ENCODE data around the gene ASL. TPM values are rescaled to one million over a fixed set of nuclear protein-coding genes. Genes with fewer than 3 reads are reported as not detected.

The ASL gene
- total and polyA plus RNA-seq, 9 of the 15 experiments (the other 6 are each of a cell fraction or from before 2014, with no cell fraction given) = 2.6 to 67.0 (median 33.3) TPM

DNA sequence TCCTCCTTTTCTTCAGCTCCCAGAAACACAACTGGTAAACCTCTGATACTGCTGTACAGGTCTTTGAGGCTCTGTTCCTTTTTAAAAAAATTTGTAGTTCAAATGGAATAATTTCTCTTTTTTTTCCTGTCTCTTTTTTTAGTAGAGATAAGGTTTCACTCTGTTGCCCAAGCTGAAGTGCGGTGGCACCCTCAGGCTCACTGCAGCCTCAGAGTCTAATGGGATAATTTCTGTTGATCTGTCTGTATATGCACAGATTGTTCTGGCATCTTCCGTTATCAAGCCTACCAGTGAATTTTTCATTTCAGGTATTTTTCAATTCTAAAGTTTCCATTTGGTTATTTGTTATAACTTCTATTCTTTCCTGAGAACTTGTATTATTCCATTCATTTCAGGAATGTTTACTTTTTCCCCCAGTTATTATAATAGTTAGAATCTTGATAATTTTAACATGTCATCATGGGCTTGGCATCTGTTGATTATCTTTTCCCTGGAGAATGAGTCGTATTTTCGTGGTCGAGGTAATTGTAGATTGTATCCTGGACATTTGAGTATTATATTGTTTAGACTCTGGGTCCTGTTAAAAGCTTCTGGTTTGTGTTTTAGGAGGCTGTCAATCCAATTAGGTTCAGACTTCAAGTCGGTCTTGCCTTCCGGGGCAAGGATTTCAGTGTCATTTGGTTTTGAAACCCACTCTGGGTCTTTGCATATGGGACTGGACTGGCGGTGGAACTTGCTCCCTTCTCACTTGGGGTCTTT lies 63.6 kb downstream of the ASL start:
- Histone ChIP-seq H3K27me3 (ENCODE audit: control insufficient read depth in 2 of 2, insufficient read depth in 2 of 2, low read length in 2 of 2) (no peaks in the 10 kb centered on the region), H2AFZ (ENCODE audit: low read depth, low read length) (no peak overlapping the region), H3K9me3 (replicated peaks; ENCODE audit: control insufficient read depth, insufficient read depth, low read depth, low read length) (no peaks in the 10 kb centered on the region), H3K4me1 (replicated peaks in 1 of 2; ENCODE audit: control insufficient read depth in 2 of 2, insufficient read depth in 2 of 2, low read length in 2 of 2) (no peaks in the 10 kb centered on the region), H3K4me2 (ENCODE audit: insufficient read depth, low read length) (no peak overlapping the region), H3K36me3 (ENCODE audit: control insufficient read depth, insufficient read depth, low read length) (peaks cover 88% of the 10 kb centered on the region), H3K9me1 (ENCODE audit: control insufficient read depth, insufficient read depth, low read length) (peaks cover 3% of the 10 kb centered on the region), H3K79me2 (ENCODE audit: control insufficient read depth, insufficient read depth, low read length) (peaks cover 37% of the 10 kb centered on the region), H3K27ac (ENCODE audit: extremely low read depth, low read depth, low read length) (no peak overlapping the region), H3K4me3 (no peak overlapping the region), H3K9ac (ENCODE audit: insufficient read depth in 1 of 2, low read depth in 2 of 2, low read length in 2 of 2) (no peak overlapping the region), H4K20me1 (replicated peaks; ENCODE audit: control insufficient read depth, insufficient read depth, low read length) (no peaks in the 10 kb centered on the region)
- WGBS (ENCODE audit: insufficient coverage, low coverage, missing lambda C conversion rate) = 78% methylated on average over 8 of the region's 8 CpGs
- DNase-seq (ENCODE audit: extremely low read depth in 1 of 4, low spot score in 3 of 4) (no peak), FAIRE-seq (no peak), ATAC-seq (no peak)
- POLR2A ChIA-PET = interaction anchor here (0.6 to 1.2 kb wide), 3 partner anchors 9 to 54 kb away, joined by 3 read pairs; no protein-coding TSS in a partner anchor
- no peak for TF ChIP-seq NR3C1 (CRISPR knock-in tag; IDR thresholded peaks at IDR 0.05)
- no peak for TF ChIP-seq NFRKB (IDR thresholded peaks at IDR 0.05; ENCODE audit: low read depth)
- TF ChIP-seq, protein P1, sequence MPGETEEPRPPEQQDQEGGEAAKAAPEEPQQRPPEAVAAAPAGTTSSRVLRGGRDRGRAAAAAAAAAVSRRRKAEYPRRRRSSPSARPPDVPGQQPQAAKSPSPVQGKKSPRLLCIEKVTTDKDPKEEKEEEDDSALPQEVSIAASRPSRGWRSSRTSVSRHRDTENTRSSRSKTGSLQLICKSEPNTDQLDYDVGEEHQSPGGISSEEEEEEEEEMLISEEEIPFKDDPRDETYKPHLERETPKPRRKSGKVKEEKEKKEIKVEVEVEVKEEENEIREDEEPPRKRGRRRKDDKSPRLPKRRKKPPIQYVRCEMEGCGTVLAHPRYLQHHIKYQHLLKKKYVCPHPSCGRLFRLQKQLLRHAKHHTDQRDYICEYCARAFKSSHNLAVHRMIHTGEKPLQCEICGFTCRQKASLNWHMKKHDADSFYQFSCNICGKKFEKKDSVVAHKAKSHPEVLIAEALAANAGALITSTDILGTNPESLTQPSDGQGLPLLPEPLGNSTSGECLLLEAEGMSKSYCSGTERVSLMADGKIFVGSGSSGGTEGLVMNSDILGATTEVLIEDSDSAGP (CRISPR knock-in tag; IDR thresholded peaks at IDR 0.05) = no peak
- no peak for TF ChIP-seq ZNF212 (CRISPR knock-in tag; IDR thresholded peaks at IDR 0.05)
- TF ChIP-seq, protein P2, sequence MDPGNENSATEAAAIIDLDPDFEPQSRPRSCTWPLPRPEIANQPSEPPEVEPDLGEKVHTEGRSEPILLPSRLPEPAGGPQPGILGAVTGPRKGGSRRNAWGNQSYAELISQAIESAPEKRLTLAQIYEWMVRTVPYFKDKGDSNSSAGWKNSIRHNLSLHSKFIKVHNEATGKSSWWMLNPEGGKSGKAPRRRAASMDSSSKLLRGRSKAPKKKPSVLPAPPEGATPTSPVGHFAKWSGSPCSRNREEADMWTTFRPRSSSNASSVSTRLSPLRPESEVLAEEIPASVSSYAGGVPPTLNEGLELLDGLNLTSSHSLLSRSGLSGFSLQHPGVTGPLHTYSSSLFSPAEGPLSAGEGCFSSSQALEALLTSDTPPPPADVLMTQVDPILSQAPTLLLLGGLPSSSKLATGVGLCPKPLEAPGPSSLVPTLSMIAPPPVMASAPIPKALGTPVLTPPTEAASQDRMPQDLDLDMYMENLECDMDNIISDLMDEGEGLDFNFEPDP (CRISPR knock-in tag; IDR thresholded peaks at IDR 0.05) = no peak
- TF ChIP-seq GTF2A2 (tag; IDR thresholded peaks at IDR 0.05) = no peak
- no peak for TF ChIP-seq TFAM (CRISPR knock-in tag; conservative IDR thresholded peaks at IDR 0.05)
- TF ChIP-seq SIRT6 (IDR thresholded peaks at IDR 0.05; ENCODE audit: low read depth, low read length) = no peak
- TF ChIP-seq SMC3 (conservative IDR thresholded peaks at IDR 0.05; ENCODE audit: insufficient read depth, low read depth, low read length) = no peak
- no peak for TF ChIP-seq E2F3 (CRISPR knock-in tag; IDR thresholded peaks at IDR 0.05)
- TF ChIP-seq MEF2D (tag; conservative IDR thresholded peaks at IDR 0.05; ENCODE audit: low read depth) = no peak
- TF ChIP-seq, protein P3, sequence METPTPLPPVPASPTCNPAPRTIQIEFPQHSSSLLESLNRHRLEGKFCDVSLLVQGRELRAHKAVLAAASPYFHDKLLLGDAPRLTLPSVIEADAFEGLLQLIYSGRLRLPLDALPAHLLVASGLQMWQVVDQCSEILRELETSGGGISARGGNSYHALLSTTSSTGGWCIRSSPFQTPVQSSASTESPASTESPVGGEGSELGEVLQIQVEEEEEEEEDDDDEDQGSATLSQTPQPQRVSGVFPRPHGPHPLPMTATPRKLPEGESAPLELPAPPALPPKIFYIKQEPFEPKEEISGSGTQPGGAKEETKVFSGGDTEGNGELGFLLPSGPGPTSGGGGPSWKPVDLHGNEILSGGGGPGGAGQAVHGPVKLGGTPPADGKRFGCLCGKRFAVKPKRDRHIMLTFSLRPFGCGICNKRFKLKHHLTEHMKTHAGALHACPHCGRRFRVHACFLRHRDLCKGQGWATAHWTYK (CRISPR knock-in tag; IDR thresholded peaks at IDR 0.05) = no peak
- no TSS peak for BruUV-seq (replicated peaks)
- in situ Hi-C loops (cut with MboI) = no loop called here
- intact Hi-C loops (cut with micrococcal nuclease) = no loop called here
- CTCF ChIA-PET (ENCODE audit: low intra/inter-chr PET ratio) = no interaction called here

Data from K562 (cell line).